BE2C (cell line): Measurements from ENCODE around the gene DDRGK1.

Source experiments
- DNase-seq: peaks from one replicate; pipeline ENCODE4 v3.0.0-alpha.2; 2020
- H3K27me3 ChIP-seq: fragments of 250-450 bp; sonication (Bioruptor Pico); 2 replicates; pipeline ENCODE4 v1.5.1; 2020; ENCODE audit warnings: mild to moderate bottlenecking
- H3K36me3 ChIP-seq: fragments of 250-450 bp; sonication (Bioruptor Pico); 2 replicates; pipeline ENCODE4 v1.5.1; 2020; ENCODE audit warnings: mild to moderate bottlenecking
- H3K4me1 ChIP-seq: fragments of 250-450 bp; sonication (Bioruptor Pico); 2 replicates; pipeline ENCODE4 v1.5.1; 2020
- H3K4me3 ChIP-seq: 2 replicates; pipeline ENCODE4 v1.5.1; 2011; ENCODE audit warnings: low read depth, low read length
- H3K9me3 ChIP-seq: fragments of 250-450 bp; sonication (Bioruptor Pico); 2 replicates; pipeline ENCODE4 v1.5.1; 2020
- TF ChIP-seq, protein P1 (sequence below): IDR thresholded peaks from 2 replicates; pipeline ENCODE4 v1.5.1; 2012; ENCODE audit warnings: mild to moderate bottlenecking, low read depth, low read length

Gene DDRGK1

DNA sequence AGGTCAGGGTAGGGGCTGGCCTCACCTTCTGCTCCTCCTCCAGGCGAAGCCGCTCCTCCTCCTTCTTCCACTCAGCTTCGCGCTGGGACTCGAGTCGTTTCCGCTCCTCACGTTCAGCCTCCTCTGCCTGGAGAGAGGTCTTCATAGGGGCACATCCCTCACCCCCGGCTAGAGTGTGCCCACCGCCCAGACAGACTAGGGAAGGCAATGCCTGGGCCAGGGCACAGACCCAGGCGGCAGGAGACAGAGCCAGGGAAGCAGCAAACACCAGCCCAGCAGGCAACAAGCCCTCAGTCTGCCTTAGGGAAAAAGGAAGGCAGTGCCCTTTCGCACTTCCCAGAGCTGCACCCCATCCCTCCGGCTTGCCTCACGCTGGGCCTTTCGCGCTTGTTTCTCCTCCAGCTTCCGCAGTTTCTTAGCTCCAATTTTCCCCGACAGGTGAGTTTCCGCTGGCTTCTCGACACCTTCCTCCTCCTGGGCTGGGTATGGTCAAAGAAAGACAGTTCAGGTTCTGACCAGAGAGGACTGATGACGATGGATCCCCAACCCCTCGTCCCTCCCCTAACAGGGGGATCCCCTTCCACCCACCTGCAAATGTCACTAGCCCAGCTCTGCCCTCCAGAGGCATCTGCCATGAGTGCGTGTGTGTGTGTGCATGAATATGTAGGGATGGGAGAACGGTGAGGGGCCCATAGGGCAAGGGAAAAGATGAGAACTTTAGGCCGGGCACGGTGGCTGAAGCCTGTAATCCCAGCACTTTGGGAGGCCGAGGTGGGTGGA, 4.3 kb downstream of the DDRGK1 start:
- no peaks in the 10 kb centered on the region for H3K4me1 ChIP-seq
- no peaks in the 10 kb centered on the region for H3K9me3 ChIP-seq
- no peak overlapping the region for H3K4me3 ChIP-seq
- TF ChIP-seq, protein P1, sequence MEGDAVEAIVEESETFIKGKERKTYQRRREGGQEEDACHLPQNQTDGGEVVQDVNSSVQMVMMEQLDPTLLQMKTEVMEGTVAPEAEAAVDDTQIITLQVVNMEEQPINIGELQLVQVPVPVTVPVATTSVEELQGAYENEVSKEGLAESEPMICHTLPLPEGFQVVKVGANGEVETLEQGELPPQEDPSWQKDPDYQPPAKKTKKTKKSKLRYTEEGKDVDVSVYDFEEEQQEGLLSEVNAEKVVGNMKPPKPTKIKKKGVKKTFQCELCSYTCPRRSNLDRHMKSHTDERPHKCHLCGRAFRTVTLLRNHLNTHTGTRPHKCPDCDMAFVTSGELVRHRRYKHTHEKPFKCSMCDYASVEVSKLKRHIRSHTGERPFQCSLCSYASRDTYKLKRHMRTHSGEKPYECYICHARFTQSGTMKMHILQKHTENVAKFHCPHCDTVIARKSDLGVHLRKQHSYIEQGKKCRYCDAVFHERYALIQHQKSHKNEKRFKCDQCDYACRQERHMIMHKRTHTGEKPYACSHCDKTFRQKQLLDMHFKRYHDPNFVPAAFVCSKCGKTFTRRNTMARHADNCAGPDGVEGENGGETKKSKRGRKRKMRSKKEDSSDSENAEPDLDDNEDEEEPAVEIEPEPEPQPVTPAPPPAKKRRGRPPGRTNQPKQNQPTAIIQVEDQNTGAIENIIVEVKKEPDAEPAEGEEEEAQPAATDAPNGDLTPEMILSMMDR: no peak
- no peak for DNase-seq
- peaks cover 27% of the 10 kb centered on the region for H3K36me3 ChIP-seq
- H3K27me3 ChIP-seq: no peaks in the 10 kb centered on the region

DNA sequence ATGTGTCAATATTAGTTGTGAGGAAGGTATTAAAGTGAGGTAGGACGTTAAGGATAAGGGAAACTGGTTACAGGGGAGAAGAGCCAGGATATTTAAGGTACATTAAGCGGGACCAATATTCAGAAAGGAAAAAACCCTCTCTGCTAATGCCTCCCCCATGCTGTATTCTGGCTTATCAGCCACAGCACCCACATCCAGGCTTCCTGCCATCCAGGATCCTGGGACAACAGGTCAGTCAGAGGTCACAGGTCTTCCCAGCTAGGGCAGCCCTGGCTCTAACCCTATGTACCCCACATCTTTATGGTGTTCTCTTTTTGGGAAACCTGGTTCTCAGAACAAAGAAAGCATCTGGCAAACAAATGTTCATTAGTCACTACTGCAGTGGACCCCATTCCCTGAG, 5.3 kb downstream of the DDRGK1 start:
- H3K27me3 ChIP-seq: no peaks in the 10 kb centered on the region
- H3K36me3 ChIP-seq: peaks cover 33% of the 10 kb centered on the region
- no peak for DNase-seq
- H3K4me3 ChIP-seq: no peak overlapping the region
- no peaks in the 10 kb centered on the region for H3K9me3 ChIP-seq
- no peaks in the 10 kb centered on the region for H3K4me1 ChIP-seq
- TF ChIP-seq, protein P1: no peak

DNA sequence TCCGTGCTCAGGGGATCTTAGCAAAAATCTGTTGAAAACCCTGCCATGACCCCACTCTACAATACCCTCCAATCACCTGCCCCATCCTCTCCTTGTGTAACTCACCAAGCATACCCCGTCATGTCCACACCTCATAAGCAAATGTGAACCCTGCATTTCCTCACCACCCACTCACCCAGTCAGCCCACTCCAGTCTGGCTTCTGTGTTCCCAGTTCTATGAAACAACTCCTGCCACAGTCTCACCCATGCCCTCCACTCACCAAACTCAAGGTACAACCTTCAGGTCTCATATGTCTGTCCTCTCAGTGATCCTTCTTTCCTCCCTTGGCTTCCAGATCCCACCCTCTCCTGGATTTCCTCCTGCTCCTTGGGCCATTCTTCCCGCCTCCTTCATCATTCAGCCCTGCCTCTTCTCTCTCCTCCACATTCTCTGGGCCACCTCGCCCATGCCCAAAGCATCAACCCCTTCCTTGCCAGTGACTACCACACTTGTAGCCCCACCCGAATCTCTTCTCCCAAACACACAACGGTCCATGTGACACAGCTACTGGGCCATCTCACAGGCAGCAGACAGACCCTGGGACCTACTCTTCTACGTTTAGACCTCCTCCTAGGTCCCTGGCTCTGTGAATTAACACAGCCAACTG, 8.8 kb downstream of the DDRGK1 start:
- Histone ChIP-seq H3K4me3 (no peak overlapping the region), H3K27me3 (no peaks in the 10 kb centered on the region), H3K9me3 (no peaks in the 10 kb centered on the region), H3K36me3 (peaks cover 37% of the 10 kb centered on the region), H3K4me1 (no peaks in the 10 kb centered on the region)
- no peak for DNase-seq
- TF ChIP-seq, protein P1: no peak

DNA sequence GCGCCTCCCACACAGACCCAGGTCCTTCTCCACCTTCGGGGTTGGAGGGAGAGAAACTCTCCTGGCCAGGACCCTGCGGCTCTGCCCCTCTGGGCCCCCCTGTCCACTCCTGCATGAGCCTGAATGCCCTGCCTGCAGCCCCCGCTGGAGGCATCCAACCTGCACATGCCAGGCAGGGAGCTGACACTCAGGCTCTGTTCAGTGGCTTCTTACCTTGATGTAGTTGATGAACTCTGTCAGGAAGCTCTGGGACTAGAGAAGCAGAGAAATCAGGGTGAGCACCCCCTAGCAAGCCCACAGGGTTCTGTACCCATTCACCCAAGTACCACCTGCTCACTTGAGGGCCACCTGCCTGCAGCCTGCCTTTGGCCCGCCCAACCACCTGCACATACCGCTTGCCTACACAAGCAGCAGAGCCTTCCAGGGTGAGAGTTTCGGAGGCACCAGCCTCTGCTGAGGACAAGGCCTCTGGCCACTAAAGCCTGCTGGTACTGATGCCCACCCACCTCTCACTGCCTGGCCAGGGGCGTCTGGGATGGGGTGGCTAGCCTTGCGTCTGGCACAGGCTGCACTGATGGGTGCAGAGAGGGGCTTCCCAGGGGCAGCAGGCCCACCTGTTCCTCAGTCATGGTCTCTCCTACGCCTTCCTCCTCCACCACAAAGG, 9.7 kb downstream of the DDRGK1 start:
- Histone ChIP-seq H3K9me3 (no peaks in the 10 kb centered on the region), H3K4me1 (no peaks in the 10 kb centered on the region), H3K27me3 (no peaks in the 10 kb centered on the region), H3K36me3 (peaks cover 28% of the 10 kb centered on the region), H3K4me3 (no peak overlapping the region)
- TF ChIP-seq, protein P1: no peak
- no peak for DNase-seq

DNA sequence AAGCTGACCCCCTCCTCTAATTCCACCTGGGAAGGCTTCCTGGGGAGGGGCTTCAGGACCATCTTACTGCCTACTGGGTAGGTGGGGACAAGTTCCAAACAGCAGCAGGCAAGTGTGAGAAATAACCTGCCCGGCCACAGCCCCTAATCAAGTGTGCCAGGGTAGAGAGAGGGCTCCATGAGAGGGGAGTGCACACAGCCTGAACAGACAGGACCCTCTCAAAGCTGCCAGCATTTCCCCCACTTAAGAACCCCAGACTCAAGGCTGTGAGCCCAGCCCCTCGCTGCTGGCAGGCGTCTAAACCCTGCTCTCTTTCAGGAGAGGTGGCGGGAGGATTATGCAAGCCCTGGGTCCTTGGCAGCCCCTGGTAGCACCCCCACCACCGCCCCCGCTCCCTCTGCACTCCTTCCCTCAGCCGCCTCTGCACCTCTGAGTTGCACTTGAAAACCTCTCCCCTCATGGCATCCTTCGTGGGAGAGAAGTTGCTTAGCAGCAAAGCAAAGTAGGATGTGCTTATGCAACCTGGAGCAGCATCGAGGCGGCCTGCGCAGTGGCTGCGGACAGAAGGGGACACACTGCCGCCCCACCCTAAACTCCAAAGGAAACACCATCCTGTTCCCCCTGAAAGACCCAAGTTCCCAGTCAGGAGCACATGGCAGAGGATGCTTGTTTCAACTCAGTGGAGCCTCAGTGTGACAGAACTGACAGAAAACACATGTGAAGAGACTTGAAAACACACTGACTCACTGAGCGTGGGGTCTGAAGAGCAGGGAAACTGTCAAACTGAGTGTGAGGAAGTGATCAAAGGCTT, 10.5 kb downstream of the DDRGK1 start:
- no peaks in the 10 kb centered on the region for H3K27me3 ChIP-seq
- no peak for DNase-seq
- no peak overlapping the region for H3K4me3 ChIP-seq
- H3K9me3 ChIP-seq: no peaks in the 10 kb centered on the region
- TF ChIP-seq, protein P1: no peak
- H3K36me3 ChIP-seq: peaks cover 21% of the 10 kb centered on the region
- H3K4me1 ChIP-seq: no peaks in the 10 kb centered on the region
